C4-2B (cell line): Measurements from ENCODE around the gene PTX4.
A peak's percentile ranks its signal among the peaks of the same experiment; 100 is the strongest.

Source experiments
- H3K27ac ChIP-seq: fragments of 450-650 bp; 2 replicates; pipeline ENCODE4 v1.5.1; 2017
- ZFX ChIP-seq: fragments of 450-650 bp; IDR thresholded peaks from 2 replicates; pipeline ENCODE4 v1.6.1; 2017
- TF ChIP-seq, protein P1 (sequence below): fragments of 450-650 bp; conservative IDR thresholded peaks from 2 replicates; pipeline ENCODE4 v1.5.1; 2017; ENCODE audit warnings: mild to moderate bottlenecking

The PTX4 gene

DNA sequence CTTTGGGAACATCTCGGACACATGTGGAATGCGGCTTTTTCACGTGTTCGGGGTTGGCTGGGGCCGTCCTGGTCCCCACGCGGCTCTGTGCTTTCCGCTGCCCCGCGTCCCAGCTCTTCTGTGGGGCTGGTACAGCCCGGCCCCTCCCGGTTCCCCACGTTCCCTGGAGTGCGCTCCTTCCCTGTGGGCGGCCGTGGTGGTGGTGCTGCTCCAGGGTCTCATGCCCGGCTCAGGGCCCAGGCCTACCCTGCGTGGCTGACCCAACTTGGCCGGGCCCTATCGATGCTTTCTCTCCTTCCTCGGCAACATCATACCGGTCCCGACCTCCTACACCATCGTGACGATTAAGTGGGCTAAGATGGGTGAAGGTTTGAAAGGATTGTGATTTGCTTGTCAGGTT, 7.7 kb upstream of the PTX4 start:
- H3K27ac ChIP-seq, result no peak overlapping the region
- no peak for TF ChIP-seq ZFX
- TF ChIP-seq, protein P1, sequence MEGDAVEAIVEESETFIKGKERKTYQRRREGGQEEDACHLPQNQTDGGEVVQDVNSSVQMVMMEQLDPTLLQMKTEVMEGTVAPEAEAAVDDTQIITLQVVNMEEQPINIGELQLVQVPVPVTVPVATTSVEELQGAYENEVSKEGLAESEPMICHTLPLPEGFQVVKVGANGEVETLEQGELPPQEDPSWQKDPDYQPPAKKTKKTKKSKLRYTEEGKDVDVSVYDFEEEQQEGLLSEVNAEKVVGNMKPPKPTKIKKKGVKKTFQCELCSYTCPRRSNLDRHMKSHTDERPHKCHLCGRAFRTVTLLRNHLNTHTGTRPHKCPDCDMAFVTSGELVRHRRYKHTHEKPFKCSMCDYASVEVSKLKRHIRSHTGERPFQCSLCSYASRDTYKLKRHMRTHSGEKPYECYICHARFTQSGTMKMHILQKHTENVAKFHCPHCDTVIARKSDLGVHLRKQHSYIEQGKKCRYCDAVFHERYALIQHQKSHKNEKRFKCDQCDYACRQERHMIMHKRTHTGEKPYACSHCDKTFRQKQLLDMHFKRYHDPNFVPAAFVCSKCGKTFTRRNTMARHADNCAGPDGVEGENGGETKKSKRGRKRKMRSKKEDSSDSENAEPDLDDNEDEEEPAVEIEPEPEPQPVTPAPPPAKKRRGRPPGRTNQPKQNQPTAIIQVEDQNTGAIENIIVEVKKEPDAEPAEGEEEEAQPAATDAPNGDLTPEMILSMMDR, result no peak

DNA sequence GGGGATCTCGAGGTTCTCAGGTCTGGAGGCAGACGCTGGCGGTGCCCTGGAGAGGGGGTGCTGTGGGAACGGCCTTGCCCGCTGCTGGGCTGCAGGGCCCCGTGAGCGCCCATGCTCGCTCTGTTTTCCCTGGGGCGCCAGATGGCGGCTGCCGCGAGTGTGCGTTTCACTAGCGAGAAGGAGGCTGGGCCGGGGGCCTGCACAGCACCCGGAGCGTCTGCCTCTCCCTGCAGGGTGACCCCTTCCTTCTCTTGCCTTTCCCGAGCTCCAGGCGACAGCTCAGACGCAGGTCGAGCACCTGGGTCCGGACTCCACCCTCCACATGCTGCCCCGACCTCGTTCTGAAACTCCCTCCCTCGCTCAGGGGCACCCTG, 7.1 kb upstream of the PTX4 start:
- no peak for TF ChIP-seq ZFX
- TF ChIP-seq, protein P1, result no peak
- no peak overlapping the region for H3K27ac ChIP-seq

DNA sequence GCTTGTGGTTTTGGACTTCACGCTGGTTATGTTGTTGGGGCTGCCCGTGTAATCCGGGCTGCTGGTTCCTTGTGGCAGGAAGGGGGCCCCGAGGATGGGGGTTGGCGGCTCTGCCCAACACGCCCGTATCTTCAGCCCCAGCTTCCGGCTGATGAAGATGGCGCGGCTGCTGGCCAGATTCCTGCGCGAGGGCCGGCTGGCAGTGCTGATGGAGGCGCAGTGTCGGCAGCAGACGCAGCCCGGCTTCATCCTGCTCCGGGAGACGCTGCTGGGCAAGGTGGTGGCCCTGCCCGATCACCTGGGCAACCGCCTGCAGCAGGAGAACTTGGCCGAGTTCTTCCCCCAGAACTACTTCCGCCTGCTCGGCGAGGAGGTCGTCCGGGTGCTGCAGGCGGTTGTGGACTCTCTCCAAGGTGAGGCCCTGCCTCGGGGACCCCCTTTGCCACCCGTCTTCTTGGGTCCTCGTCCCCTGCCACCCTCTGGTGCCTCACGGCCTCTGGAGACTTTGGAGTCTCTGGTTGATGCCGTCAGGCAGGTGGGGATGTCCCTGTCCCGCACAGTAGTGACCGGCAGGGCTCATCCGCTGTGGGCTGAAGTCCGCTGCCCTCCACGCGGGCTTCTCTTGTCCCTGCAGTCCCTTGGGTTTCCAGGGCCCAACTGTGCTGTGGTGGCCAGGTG, 6.6 kb upstream of the PTX4 start:
- TF ChIP-seq, protein P1, result no peak
- no peak for TF ChIP-seq ZFX
- H3K27ac ChIP-seq, result no peak overlapping the region

DNA sequence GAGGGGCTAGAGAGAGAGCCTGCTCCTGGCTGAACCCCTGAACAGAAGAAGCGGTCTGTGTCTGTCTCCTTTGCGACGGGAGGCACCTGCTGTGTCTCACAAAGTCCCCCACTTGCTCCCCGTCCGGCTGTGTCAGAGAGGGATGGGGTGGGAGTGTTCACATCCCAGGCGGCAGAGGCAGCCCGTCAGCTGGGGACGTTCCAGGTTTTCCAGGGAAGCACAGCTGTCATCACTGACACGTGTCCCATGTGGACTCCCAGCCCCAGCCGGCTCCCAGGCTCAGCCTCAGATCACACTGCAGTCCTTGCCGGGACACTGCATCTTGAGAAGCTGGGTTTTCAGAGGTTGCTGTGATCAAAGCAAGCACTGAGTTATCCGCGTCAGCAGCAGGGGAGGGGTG, 6.0 kb upstream of the PTX4 start:
- TF ChIP-seq ZFX, result no peak
- TF ChIP-seq, protein P1, result no peak; the same call in 1 of the 2 replicates
- H3K27ac ChIP-seq, result peak overlapping the region; percentile 87

DNA sequence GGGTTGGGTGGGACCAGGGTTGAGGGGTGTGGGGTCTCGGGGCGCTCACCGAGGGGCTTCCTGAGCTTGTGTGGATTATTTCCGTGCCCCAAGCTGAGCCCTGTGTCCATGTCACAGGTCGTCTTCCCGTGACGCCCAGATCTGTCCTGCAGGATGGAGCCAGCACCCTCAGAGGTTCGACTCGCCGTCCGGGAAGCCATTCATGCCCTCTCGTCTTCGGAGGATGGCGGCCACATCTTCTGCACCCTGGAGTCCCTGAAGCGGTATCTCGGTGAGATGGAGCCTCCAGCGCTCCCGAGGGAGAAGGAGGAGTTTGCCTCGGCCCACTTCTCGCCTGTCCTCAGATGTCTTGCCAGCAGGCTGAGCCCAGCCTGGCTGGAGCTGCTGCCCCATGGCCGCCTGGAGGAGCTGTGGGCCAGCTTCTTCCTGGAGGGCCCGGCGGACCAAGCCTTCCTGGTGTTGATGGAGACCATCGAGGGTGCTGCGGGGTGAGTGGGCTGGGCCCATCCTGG, 5.4 kb upstream of the PTX4 start:
- H3K27ac ChIP-seq, result peak overlapping the region; percentile 87
- TF ChIP-seq ZFX, result no peak
- TF ChIP-seq, protein P1, result peak; percentile 75

DNA sequence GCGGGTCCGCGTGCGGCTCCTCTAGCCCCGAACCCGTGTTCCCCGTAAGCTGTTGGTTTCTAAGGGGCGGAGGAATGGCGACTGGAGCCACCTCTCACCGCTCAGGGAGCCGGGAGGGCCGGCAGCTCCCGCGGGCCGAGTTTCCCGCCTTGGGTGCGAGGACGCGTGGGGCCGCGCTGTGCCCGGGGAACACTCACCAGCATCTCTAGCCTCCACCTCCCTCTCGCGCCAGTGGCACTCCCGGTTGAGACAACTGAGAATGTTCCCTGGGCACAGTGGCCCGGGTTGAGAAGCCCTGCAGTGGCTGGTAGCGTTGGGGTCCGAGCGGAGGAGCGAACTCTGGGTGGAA, 5.0 kb upstream of the PTX4 start:
- peak overlapping the region; percentile 87 for H3K27ac ChIP-seq
- no peak for TF ChIP-seq ZFX
- TF ChIP-seq, protein P1, result no peak

DNA sequence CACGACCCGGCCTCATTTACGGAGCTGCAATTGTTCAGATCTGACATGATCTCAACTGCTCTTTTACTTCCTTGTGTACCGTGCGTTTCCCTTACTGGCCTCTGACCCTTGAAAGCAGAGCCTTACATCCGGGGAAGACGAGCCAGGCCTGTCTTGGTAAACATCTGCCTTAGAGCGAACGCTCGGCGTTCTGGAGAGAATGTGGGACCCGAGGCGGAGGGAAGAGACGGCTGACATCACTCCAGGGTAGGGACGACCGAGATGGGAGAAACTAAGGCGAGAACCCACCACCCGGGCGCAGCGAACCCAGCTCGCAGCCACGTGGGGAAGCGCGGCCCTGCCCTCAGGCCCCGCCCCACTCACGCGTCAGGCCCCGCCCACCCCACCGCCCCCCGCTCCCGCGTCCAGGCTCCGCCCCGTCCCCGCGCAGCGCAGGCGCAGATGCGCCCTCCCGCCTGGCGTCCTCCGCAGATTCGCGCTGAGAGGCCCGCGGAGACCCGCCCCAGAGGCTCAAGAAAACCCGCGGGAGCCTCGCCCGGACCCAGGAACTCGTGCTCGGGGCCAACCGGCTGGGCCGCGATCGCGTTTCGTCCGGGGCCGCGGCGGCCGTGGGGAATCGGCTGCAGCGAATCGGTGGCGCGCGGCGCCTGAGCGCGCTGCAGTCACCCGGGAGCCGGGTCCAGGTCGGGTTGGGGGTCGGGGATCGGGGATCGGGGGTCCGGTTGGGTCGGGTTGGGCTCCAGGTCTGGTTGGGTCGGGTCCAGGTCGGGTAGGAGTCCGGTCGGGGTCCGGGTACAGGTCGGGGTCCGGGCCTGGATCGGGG, 4.4 kb upstream of the PTX4 start, which contains the start of gene TELO2:
TSS of gene TELO2 (plus strand) at position 438 of the 823 bp plus-strand sequence. CDS start 922 bp downstream, outside the sequence.
- H3K27ac ChIP-seq, result peak within 1 kb of the TSS; percentile 87
- 0 out of 2 replicates have a peak, but pooled peaks have one; percentile 47 for TF ChIP-seq ZFX
- TF ChIP-seq, protein P1, result no peak
